MM.1S (cell line): Measurements from ENCODE around the gene EMILIN3.

Source experiments
- EZH2 ChIP-seq: fragments of 300-600 bp; sonication (generic); optimal IDR thresholded peaks from 2 replicates; pipeline ENCODE3; 2017; ENCODE audit warnings: low read depth, mild to moderate bottlenecking, antibody characterized with exemption, low read length, mixed read lengths
- TF ChIP-seq, protein P1 (sequence below): fragments of 300-600 bp; sonication (generic); IDR thresholded peaks from 2 replicates; pipeline ENCODE4 v1.5.1; 2016; ENCODE audit warnings: antibody characterized with exemption, low read length, mixed read lengths

DNA sequence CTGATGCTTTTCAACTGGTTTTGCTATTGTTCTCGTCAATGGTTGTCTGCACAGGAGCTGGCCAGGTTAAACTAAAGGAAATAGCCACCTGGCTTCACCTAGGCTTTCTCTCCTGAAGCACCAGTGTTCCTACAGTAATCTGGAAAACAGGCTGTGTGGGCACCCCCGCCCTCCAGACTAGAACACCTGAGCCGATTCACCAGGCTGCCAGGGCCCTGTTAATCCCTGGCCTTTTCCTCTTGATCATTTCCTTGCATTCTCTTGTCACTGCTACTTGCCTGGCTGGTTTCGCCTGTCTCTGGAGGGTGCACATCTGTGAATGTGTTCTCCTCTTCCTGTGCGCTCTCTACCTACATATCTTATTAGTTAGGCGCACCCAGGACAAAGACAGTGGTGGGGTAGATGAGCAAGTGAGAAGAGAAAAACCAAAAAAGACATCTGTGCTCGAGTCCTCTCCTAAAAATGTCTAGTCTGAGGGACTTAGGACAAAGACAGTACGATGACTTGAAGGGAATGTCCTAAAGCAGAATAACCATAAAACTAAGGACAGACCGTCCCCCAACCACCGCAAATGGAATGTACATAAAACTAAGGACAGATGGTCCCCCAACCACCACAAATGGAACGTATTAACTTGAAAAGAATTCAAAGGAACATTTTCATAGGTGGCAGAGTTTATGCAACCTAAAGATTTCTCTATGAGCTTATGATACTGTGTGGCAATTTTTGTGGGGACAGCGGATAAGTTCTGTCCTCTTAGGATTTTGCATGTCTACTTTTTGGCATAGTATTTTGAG, 45.9 kb upstream of the EMILIN3 start:
- TF ChIP-seq, protein P1, sequence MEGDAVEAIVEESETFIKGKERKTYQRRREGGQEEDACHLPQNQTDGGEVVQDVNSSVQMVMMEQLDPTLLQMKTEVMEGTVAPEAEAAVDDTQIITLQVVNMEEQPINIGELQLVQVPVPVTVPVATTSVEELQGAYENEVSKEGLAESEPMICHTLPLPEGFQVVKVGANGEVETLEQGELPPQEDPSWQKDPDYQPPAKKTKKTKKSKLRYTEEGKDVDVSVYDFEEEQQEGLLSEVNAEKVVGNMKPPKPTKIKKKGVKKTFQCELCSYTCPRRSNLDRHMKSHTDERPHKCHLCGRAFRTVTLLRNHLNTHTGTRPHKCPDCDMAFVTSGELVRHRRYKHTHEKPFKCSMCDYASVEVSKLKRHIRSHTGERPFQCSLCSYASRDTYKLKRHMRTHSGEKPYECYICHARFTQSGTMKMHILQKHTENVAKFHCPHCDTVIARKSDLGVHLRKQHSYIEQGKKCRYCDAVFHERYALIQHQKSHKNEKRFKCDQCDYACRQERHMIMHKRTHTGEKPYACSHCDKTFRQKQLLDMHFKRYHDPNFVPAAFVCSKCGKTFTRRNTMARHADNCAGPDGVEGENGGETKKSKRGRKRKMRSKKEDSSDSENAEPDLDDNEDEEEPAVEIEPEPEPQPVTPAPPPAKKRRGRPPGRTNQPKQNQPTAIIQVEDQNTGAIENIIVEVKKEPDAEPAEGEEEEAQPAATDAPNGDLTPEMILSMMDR, result no peak
- no peak for TF ChIP-seq EZH2
